ENCODE data around the gene B4GALT4.
"Not testable (repeated sequence)": the region's sequence is repeated elsewhere in the genome, so short reads cannot be mapped to it uniquely, and the experiment has no call there.

Gene B4GALT4, protein sequence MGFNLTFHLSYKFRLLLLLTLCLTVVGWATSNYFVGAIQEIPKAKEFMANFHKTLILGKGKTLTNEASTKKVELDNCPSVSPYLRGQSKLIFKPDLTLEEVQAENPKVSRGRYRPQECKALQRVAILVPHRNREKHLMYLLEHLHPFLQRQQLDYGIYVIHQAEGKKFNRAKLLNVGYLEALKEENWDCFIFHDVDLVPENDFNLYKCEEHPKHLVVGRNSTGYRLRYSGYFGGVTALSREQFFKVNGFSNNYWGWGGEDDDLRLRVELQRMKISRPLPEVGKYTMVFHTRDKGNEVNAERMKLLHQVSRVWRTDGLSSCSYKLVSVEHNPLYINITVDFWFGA

DNA sequence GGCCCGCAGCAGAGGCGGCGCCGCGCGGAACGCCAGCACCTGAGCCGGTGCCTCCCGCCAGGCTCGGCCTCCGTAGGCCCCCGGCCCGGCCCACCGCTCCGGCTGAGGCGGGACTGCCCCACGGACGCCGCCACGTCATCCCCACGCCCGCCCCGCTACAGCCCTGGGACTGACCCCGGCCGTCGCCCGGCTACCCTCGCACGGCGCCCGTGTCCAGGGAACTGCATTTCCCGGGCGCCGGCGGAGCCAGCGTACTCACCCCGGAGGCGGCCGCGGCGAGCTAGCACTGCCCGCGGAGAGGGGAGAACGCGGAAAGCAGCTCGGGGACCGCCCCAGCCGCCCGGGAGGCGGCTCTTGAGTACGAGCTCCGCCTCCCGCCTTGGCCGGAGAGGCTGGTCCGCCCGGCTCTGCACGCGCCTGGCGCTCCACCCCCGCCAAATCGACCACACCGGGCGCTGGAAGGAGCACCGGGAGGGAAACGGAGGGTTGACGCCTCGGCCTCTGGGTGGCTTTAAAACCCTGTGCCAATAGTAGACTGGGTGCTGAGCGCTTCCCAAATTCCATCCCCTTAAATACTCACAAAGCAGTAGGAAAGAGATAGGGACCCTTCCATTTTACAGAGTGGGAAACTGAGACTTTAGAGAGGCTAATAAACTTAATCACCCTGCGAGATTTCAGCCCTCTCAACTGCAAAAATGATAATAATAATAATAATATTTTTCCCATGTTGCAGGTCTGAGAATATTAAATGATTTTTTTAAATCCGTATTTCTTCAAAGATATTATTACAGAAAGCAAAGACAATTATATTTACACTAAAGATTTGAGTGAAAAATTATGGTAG, at the start of gene B4GALT4:
Gene B4GALT4 (minus strand): TSS at position 288 of the 844 bp plus-strand sequence. CDS start 10,779 bp downstream, outside the sequence.
- peak within 1 kb of the TSS; percentile 87 for H3K27ac ChIP-seq
- TF ChIP-seq CTCF (IDR thresholded peaks at IDR 0.05) (no peak), ZFX (IDR thresholded peaks at IDR 0.05; ENCODE audit: borderline replicate concordance) (no peak)

DNA sequence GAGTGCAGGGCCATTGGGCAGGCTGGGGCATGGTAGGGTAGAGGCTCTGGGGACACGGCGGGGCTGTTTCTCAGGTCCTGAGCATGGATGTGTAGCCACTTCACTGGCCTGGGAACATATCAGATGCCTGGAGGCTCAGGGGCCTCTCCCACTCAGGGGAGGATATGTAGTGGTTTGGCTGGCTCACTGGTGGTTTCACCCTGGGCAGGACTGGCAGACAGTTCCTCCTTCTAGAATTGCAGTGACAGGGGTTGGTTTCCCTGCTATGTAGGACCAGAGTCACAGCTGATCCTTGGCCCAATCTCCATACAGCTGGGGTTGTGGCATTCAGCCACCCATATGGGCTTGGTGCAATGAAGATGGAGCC, 48.7 kb upstream of the B4GALT4 start:
- no peak for TF ChIP-seq ZFX (IDR thresholded peaks at IDR 0.05; ENCODE audit: borderline replicate concordance)
- no peak for TF ChIP-seq CTCF (IDR thresholded peaks at IDR 0.05)
- H3K27ac ChIP-seq, result no peak overlapping the region

DNA sequence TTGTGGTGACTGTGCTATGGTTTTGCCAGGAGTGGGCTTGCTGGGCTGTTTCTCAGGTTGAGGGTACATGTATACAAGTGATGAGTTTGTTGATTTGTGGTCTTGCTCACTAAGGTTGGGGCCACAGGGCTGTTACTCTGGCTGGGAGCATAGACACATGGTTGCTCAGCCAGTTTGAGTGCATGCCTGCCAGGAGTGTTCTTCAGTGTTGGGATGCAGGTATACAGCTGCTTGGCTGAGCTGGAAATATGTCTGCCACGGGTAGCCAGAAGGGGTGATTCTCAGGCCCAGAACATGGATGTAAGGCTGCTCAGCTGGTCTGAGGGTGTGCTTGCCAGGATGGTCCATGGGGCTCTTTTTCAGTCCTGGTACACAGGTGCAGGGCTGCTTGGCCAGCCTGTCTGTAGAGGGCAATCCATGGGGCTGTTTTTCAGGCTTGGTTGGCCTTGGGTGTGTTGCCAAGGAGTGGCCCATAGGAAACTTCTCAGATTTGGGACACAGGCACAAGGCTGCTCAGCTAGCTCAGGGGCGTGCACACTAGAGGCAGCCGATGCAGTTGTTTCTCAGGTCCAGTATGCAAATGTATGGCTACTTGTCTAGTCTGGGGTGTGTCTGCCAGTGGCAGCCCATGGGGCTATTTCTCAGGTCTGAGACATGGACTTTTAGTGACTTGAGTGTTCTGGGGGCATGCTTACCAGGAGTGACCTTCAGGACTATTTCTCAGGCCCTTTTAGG, 48.2 kb upstream of the B4GALT4 start:
- no peak for TF ChIP-seq ZFX (IDR thresholded peaks at IDR 0.05; ENCODE audit: borderline replicate concordance)
- no peak for TF ChIP-seq CTCF (IDR thresholded peaks at IDR 0.05)
- H3K27ac ChIP-seq, result no peak overlapping the region

DNA sequence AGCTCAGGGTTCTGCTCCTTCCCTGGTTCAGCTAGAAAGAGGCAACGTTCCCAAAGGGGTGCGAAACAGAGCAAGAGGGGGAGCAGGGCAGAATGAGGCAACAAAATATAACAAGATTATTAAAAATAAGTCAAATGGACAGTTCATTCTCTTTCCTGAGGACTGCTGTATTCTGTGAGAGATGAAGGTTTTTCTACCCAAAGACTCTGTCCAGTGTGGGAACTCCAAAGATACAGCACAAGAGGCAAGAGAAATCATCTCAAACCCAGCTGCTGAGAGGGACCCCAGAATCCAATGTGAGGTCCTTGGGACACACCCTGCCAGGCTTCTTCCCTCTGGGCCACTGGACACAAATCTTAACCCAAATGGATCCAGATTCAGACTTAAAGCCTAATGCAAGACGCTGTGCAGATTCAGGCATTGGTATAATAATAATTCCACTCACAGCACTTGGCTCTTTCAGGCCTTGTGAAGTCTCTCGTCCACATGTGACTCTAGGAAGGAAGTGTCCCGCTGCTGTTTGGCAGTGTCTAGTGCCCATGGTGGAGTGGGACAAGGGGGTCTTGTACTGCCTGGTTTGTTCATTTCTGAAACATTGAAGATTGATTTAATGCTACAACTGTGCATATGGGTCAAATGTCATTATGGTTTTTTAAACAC, 39.0 kb upstream of the B4GALT4 start:
- no peak overlapping the region for H3K27ac ChIP-seq

GRCh38 chr3:119279101-119279554, 38.5 kb upstream of the B4GALT4 start:
- H3K27ac ChIP-seq, result no peak overlapping the region
- no peak for TF ChIP-seq CTCF (IDR thresholded peaks at IDR 0.05)
- TF ChIP-seq ZFX (IDR thresholded peaks at IDR 0.05; ENCODE audit: borderline replicate concordance), result no peak

More for the DNA sequence above, 39.0 kb upstream of the B4GALT4 start:
- TF ChIP-seq ZFX (IDR thresholded peaks at IDR 0.05; ENCODE audit: borderline replicate concordance) (no peak), CTCF (IDR thresholded peaks at IDR 0.05) (no peak)

GRCh38 chr3:119276680-119277079, 36.0 kb upstream of the B4GALT4 start:
- H3K27ac ChIP-seq, result no peak overlapping the region
- TF ChIP-seq CTCF (IDR thresholded peaks at IDR 0.05) (no peak), ZFX (IDR thresholded peaks at IDR 0.05; ENCODE audit: borderline replicate concordance) (no peak)

GRCh38 chr3:119270212-119270611, 29.5 kb upstream of the B4GALT4 start:
- H3K27ac ChIP-seq, result not testable (repeated sequence)

Measured in 22Rv1 (cell line).